Measurements from ENCODE around the gene MRAP.

The MRAP gene

DNA sequence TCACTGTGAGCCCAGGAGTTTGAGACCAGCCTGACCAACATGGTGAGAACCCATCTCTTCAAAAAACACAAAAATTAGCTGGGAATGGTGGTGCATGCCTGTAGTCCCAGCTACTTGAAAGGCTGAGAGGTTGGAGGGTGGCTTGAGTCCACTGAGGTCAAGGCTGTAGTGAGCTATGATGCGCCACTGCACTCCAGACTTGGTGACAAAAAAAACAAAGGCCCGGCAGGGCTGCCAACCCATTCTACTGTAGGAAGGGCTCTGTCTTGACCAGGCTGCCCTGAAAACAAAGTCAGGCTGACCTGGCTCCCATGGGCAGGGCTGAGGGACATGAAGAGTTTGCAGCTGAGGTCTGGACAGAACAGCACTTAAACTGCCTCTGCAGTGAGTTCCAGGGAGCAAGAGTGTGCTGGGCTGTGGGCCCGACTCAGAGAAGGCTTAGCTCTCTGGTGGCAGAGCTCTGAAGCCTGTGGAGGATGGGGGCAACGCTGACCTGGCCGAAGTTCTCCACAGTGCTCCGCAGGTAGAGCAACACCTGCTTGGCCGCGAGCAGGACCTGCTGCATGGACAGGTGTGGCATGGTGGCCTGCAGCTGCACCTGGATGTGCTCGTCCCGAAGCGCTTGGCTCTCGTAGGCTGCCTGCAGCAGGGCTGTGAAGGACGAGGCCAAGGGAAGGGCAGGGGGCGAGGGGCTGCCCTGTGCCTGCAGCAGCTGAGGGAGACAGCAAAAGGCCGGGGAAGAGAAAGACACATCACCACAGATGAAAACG, 51.7 kb downstream of the MRAP start:
- DNase-seq: no peak

DNA sequence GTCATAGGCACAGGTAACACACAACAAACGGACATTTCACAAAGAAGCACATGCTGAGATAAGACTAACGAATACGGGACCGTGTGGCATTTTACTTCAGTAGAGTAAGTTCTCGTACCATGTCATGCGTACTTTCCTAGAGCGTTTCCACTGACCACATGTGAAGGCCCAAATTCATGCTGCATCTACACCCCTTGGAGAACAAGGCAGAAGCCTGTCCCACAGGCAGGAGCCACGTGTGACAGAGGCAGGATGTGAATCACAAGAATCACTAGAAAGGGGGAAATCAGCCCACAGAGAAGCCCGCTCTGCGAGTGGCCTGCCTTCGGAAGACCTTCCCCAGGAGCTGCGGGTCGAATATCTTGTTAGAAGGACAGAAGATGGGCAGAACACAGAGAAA, 52.3 kb downstream of the MRAP start:
- DNase-seq: no peak

GRCh38 chr21:32351428-32351827, 52.8 kb downstream of the MRAP start:
- DNase-seq: no peak

GRCh38 chr21:32352526-32352925, 53.9 kb downstream of the MRAP start:
- no peak for DNase-seq

DNA sequence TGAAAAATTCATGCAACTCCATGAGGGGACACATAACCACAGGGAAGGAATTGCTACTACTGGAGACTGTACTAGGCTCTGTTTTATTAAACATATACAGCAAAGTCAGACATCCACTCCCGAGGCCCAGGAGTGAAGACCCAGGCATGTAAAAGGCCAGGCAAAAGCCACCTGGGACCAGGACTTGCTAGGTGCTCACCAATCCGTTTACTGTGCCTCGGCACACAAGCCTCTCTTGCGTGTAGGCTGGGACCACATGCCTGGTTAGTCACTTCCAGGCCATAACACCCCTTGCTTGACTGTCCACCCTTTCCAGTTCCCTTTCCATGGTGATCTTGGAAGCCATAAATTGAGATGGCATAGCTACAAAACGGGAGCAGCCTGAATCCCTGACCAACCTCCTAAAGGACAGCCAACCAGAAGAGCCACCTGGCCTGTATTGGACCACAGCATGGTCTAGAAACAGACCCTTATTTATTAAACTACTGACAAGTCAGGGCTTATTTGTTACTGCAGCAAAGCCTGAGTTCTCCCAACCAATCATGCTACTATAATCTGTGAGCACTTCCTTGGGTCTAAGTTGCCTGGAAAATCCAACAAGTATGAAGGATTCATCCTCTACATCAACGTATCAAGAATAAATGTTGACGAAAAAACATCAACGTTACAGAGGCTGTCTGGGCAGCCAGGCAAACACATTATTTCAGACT, 54.5 kb downstream of the MRAP start:
- no peak for DNase-seq

DNA sequence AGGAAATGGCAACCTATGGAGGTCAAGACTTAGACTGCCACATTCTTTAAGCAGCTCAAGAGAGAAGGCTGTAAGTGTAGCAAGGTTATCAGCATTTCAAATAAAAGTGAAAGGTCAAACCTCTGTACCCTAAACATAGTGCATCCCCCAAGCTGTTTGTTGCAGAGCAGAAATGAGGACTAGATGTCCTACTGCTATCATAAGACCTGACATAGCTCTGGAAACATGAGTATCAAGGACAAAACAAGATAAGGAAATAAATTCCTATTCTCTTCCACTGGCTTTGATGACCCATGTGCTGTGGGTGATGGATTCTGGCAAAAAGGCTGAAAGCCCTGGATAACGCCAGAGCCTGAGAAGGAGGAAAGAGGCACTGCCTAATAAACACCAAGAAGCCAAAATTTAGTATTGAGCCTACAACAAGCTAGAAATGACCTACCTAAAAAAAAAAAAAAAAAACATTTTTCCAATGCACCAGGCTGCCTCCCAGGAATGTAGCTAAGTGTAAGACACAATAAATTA, 58.3 kb downstream of the MRAP start:
- no peak for DNase-seq

DNA sequence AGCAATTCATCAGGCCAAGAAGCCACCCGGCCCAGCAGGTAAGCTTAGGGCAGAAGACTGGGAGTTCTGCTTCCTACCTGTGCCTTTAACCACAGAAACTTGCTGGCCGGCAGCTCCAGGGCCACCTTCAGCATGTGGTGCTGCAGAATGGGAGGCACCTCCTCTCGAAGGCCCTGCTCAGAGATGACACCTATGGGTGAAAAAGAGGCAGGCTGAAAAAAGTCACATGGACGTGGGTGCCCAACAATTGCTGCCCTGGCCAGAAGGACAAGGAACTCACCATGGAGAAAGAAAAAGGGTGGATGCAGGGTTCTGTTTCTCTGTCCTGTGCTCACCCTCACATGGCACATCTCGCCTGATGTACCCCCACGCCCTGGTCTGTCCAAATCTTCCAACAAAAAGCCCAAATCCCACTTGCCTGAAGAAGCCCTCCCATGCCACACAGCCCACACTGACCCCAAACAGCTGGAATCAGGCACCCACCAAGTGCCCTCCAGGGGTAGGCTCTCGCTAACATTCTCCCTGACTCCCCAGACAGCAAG, 61.1 kb downstream of the MRAP start:
- DNase-seq: no peak

DNA sequence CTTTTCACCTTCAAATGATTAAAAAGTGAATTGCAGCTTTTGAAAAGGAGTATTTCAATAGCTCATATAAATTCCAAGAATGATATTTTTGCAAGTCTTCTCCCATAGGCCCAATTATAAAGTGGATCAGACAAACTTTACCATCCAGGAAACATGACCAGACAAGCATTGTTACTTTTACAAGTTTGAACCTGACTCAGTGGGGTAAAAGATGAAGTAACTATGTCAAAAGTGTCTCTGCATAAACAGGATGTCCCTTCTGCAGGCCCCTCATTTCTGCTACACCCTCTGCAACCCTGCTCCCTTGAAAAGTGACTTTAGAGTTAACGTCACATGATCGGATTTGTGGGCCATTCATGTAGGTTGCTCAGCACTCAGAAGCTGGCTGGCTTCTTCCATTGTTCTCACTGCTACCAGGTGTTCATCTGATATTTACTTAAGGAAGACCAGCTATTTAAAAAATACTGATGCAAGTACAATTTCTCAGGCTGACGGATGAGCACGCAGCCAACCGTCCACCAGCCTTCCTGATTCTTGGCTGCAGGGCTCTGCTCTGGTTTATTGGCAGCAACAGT, 61.8 kb downstream of the MRAP start:
- no peak for DNase-seq

Data from NK-92 treated with Interleukin-12 subunit alpha and Interleukin-12 subunit beta, amount 100 ng/mL, for 24 hours (cell line).